DND-41 (cell line): ENCODE measurements around the gene IRF4.

Experiments
- CTCF ChIP-seq: IDR thresholded peaks from 2 replicates; pipeline ENCODE4 v1.5.1; 2012; ENCODE audit warnings: borderline replicate concordance, low read length, moderate library complexity, mild to moderate bottlenecking; ENCODE audit not compliant: poor library complexity, severe bottlenecking; ENCODE audit errors: extremely low read depth
- EZH2 ChIP-seq: IDR thresholded peaks from 3 replicates; pipeline ENCODE4 v1.6.1; 2012; ENCODE audit warnings: borderline replicate concordance, low read depth, mild to moderate bottlenecking, moderate library complexity, low read length, inconsistent platforms; ENCODE audit not compliant: severe bottlenecking

GRCh38 chr6:357261-357790, 34.2 kb upstream of the IRF4 start:
- TF ChIP-seq CTCF (no peak), EZH2 (no peak)
